Measurements from ENCODE around the gene PRKCZ. TPM values are rescaled to one million over a fixed set of nuclear protein-coding genes. Genes with fewer than 3 reads are reported as not detected.

PRKCZ gene
- total RNA-seq, 2 experiments from 2014 or later = 8.0 to 10.0 TPM

DNA sequence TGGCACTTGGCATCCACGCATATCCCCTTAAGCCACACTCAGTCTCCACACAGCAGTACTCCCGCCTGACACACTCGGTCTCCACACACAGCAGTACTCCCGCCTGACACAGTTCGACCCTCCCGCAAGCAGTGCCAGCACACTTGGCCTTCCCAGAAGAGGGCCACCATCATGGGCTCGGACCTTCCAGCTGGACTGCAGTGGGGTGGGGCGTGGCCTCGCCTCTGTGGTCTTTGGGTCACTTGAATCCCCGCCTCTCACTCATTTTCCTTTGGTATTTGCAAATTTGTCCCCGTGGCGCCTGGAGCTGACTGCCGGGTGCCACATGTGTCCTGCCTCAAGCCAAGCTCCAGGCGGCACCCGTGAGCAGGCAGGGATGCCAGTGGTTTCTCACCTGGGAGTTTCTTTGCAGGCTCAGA lies 80.7 kb downstream of the PRKCZ start:
- CTCF ChIA-PET (ENCODE audit: unreplicated experiment) = no interaction called here
- no TSS peak for BruUV-seq (replicated peaks)
- Histone ChIP-seq H3K9me3 (ENCODE audit: low read length) (no peaks in the 10 kb centered on the region), H4K20me1 (ENCODE audit: insufficient read depth, low read length) (no peaks in the 10 kb centered on the region), H3K9me2 (ENCODE audit: insufficient read depth, low read length) (no peaks in the 10 kb centered on the region), H3K27ac (ENCODE audit: low read depth, low read length, poor library complexity, severe bottlenecking) (no peak overlapping the region), H2AFZ (ENCODE audit: low read length) (no peak overlapping the region), H3K4me2 (ENCODE audit: low read length) (no peak overlapping the region), H3K4me3 (ENCODE audit: low read depth, low read length, poor library complexity, severe bottlenecking) (no peak overlapping the region), H3K36me3 (ENCODE audit: insufficient read depth, low read length) (no peaks in the 10 kb centered on the region), H3K79me2 (ENCODE audit: insufficient read depth, low read depth, low read length) (no peaks in the 10 kb centered on the region), H3K4me1 (ENCODE audit: insufficient read depth, low read length, poor library complexity, severe bottlenecking) (peaks cover 7% of the 10 kb centered on the region)
- DNase-seq (ENCODE audit: low spot score) = no peak
- no peak for TF ChIP-seq EZH2phosphoT487 (IDR thresholded peaks at IDR 0.05; ENCODE audit: borderline replicate concordance, low read depth, low read length)
- TF ChIP-seq, protein P1, sequence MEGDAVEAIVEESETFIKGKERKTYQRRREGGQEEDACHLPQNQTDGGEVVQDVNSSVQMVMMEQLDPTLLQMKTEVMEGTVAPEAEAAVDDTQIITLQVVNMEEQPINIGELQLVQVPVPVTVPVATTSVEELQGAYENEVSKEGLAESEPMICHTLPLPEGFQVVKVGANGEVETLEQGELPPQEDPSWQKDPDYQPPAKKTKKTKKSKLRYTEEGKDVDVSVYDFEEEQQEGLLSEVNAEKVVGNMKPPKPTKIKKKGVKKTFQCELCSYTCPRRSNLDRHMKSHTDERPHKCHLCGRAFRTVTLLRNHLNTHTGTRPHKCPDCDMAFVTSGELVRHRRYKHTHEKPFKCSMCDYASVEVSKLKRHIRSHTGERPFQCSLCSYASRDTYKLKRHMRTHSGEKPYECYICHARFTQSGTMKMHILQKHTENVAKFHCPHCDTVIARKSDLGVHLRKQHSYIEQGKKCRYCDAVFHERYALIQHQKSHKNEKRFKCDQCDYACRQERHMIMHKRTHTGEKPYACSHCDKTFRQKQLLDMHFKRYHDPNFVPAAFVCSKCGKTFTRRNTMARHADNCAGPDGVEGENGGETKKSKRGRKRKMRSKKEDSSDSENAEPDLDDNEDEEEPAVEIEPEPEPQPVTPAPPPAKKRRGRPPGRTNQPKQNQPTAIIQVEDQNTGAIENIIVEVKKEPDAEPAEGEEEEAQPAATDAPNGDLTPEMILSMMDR (conservative IDR thresholded peaks at IDR 0.05; ENCODE audit: low read length) = no peak
- intact Hi-C loops (cut with micrococcal nuclease; ENCODE audit: unreplicated experiment) = no loop called here
- POLR2A ChIA-PET = no interaction called here

DNA sequence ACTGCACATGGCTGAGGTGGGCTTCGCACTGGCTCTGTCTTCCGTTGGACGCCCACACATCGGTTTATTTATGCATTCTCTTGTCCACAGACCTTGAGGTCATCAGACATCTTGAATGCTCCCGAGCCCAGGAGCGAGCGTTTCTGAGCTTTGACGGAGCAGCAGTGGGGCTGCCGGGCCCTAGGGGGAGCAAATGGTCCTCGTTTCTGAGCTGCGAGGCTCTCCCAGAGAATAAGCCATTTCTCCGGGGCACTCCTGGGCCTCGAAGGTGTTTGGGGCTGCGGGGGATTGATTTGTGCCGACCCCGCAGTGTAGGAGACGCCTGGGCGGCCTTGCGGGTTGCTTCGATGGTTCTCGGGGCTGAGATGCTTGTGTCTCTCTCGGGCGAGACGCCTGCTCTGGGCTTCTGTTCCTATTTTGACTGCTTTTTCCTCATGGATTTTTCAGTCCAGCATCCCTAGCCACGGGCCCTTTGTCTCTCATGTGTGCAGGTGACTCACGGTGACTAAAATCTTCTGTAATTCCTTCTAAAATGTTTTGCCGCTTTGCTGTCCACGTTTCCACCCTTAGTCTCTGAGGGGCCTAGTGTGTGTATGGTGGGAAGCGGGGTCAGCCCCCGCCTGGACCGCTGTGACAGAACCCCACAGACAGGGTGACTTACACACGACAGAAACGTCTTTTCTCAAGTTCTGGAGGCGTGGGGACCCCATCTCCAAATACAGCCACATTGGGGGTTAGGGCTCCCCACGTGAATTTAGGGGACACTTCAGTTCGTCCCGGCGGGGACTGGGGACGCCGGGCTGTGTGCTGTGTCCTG lies 82.2 kb downstream of the PRKCZ start:
- no TSS peak for BruUV-seq (replicated peaks)
- no peaks in the 10 kb centered on the region for H3K79me2 ChIP-seq (ENCODE audit: insufficient read depth, low read depth, low read length)
- ChIA-PET POLR2A (no interaction called here), CTCF (ENCODE audit: unreplicated experiment) (interaction anchor here (0.6 kb wide), 1 partner anchor 61 kb away, joined by 4 read pairs; no protein-coding TSS in a partner anchor)
- no peaks in the 10 kb centered on the region for H3K36me3 ChIP-seq (ENCODE audit: insufficient read depth, low read length)
- intact Hi-C loops (cut with micrococcal nuclease; ENCODE audit: unreplicated experiment) = loop anchor here (2.0 kb wide), 1 partner anchor 214 kb away; the partner anchor contains the start of gene TMEM52
- H2AFZ ChIP-seq (ENCODE audit: low read length) = no peak overlapping the region
- H3K9me3 ChIP-seq (ENCODE audit: low read length) = no peaks in the 10 kb centered on the region
- H3K27ac ChIP-seq (ENCODE audit: low read depth, low read length, poor library complexity, severe bottlenecking) = no peak overlapping the region
- no peaks in the 10 kb centered on the region for H4K20me1 ChIP-seq (ENCODE audit: insufficient read depth, low read length)
- TF ChIP-seq, protein P1 (conservative IDR thresholded peaks at IDR 0.05; ENCODE audit: low read length) = peak; percentile 30; the same call in 1 of the 2 replicates
- TF ChIP-seq EZH2phosphoT487 (IDR thresholded peaks at IDR 0.05; ENCODE audit: borderline replicate concordance, low read depth, low read length) = no peak
- H3K9me2 ChIP-seq (ENCODE audit: insufficient read depth, low read length) = no peaks in the 10 kb centered on the region
- no peak for DNase-seq (ENCODE audit: low spot score)
- peak overlapping the region; percentile 63 for H3K4me3 ChIP-seq (ENCODE audit: low read depth, low read length, poor library complexity, severe bottlenecking)
- H3K4me2 ChIP-seq (ENCODE audit: low read length) = peak overlapping the region; percentile 81
- peaks cover 7% of the 10 kb centered on the region for H3K4me1 ChIP-seq (ENCODE audit: insufficient read depth, low read length, poor library complexity, severe bottlenecking)
